GM19468 (cell line): ENCODE measurements around the gene CHPF.

Source experiments
- ATAC-seq: cut with Tn5 transposase; IDR thresholded peaks from one replicate; pipeline ENCODE4 v1.9.1; 2021; ENCODE audit warnings: mild to moderate bottlenecking, moderate library complexity, moderate number of reproducible peaks; ENCODE audit not compliant: unreplicated experiment; ENCODE audit errors: extremely low read depth

The CHPF gene

DNA sequence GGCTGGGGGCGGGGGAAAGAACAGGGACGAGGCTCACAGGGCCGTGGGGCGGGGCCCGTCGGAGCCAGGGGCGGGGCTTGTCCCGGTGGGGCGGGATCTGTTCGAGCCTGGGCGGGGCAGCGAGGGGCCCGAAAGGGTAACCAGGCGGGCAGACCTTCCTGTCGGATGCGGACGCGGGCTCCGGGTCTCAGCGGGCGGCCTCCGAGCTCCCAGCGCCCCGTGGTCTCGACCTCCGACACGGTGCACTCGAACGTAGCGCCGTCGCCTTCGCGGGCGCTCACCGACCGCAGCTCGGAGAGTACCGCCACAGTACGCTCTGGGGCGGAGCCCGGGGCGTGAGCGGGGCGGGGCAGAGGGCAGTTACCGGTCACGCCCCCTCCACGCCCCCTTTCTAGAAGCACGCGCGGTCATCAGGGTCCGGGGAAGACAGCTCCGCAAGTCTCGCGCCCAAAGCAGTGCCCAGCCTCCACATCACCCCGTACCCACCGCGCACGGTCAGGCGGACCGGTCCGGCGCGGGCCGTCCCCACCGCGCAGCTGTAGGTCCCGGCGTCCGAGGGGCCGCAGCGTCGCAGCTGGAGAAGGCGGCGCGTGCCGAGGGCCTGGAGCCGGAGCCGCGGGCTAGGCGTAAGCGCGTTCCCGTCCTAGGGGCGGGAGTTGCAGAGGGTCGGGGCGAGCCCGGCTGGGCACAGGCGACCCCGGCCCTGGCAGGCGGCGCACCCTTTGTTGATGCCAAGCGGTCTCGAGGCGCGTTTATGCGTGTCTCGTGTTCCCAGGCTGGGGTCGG is 9.0 kb upstream of the CHPF start:
- peak; percentile 91 for ATAC-seq

- ATAC-seq: no peak
These were observed 8.1 kb upstream of the CHPF start for GRCh38 chr2:219551441-219552381.

- no peak for ATAC-seq
These were observed 6.0 kb upstream of the CHPF start for GRCh38 chr2:219549619-219550018.

- ATAC-seq: no peak
These were observed 5.4 kb upstream of the CHPF start for GRCh38 chr2:219548990-219549389.

GRCh38 chr2:219547621-219548020 is 4.0 kb upstream of the CHPF start:
- ATAC-seq: no peak

- ATAC-seq: no peak
These were observed 2.3 kb upstream of the CHPF start for GRCh38 chr2:219545943-219546352.

GRCh38 chr2:219545295-219545942 is 1.8 kb upstream of the CHPF start:
- ATAC-seq: no peak

- ATAC-seq: no peak
These were observed 958 bp upstream of the CHPF start for GRCh38 chr2:219544567-219544966.

- peak; percentile 11 for ATAC-seq
These were observed 546 bp downstream of the CHPF start for GRCh38 chr2:219542931-219543595.

DNA sequence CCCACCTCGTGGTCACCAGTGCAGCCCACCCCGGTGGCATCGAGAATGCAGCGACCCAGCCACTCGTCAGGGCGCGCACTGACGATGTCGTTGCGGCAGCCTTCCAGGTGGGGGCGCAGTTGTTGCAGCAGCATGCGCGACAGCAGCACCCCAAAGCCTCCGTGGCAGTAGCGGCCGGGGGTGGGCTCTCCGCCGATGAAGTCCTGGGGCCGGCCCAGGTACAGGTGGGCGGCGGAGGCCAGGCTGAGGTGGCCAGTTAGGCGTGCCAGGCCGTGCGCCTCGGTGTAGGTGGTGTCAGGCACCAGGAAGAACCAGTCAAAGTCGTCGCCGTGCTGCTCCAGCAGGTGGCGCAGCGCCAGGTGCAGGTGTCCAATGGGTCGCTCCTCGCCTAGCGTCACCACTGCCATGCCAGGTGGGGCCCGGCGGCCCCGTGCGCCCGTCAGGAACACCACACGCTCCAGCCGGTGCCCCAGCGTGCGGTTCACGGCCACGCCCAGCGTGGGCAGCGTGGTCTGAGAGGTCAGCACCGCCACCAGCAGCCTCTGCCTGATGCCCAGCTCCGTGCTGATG is 1.9 kb downstream of the CHPF start:
- ATAC-seq: peak; percentile 47

GRCh38 chr2:219540784-219541504 is 2.7 kb downstream of the CHPF start:
- ATAC-seq: no peak

- ATAC-seq: no peak
These were observed 3.5 kb downstream of the CHPF start for GRCh38 chr2:219539926-219540678.

GRCh38 chr2:219538956-219539788 is 4.4 kb downstream of the CHPF start:
- no peak for ATAC-seq

- no peak for ATAC-seq
These were observed 5.1 kb downstream of the CHPF start for GRCh38 chr2:219538504-219538951.

GRCh38 chr2:219537657-219538488 is 5.7 kb downstream of the CHPF start:
- no peak for ATAC-seq

GRCh38 chr2:219536967-219537366 is 6.6 kb downstream of the CHPF start:
- no peak for ATAC-seq

DNA sequence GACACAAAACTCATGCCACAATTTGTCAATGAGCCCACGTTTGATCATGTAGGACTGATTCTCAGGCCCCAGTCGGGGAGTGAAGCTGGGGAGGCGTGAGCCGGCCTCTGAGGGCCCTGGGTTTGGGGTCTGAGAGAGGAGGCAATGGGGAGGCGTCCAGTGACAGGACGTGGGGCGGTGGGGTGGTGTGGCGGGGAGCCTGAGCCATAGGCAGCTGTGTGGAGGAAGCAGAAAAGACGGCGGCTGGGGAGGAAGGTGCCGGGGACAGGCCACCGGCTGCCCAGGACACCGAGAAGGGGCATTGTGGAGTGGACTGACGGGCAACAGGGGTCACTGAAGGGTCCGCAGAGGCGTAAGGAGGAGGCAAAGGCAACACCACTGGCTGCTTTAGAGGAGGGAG is 7.2 kb downstream of the CHPF start:
- no peak for ATAC-seq
